HUDEP-2 (cell line): ENCODE data around the gene CLIP2.
"Not testable (repeated sequence)": the region's sequence is repeated elsewhere in the genome, so short reads cannot be mapped to it uniquely, and the experiment has no call there.

Source experiments
- DNase-seq, 76 experiments: peaks; one replicate each; lab custom pipeline; 2025; ENCODE audit not compliant: unreplicated experiment in 76 of 76; lab: John Stamatoyannopoulos, UW

Gene CLIP2

GRCh38 chr7:74325210-74325565 is 36.0 kb downstream of the CLIP2 start:
- DNase-seq = no peak

DNA sequence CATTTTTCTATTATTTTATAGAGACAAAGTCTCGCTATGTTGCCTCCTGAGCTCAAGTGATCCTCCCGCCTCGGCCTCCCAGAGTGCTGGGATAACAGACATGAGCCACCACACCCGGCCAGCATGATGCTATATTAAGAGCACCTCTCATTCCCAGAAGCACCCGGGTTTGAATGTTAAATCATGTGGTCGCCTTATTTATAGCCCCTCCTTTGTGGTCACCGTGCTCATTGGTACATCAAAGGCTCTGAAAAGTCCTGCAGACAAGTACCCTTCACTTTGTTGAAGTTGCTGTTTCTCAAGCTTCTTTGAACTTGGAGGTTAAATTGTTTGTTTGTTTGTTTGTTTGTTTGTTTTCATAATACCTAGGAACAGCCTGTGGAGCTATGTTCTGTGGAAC is 40.0 kb downstream of the CLIP2 start:
- no peak for DNase-seq

- no peak for DNase-seq
Measured at GRCh38 chr7:74332373-74333176, 43.4 kb downstream of the CLIP2 start.

GRCh38 chr7:74334030-74334429 is 44.8 kb downstream of the CLIP2 start:
- DNase-seq = no peak

DNA sequence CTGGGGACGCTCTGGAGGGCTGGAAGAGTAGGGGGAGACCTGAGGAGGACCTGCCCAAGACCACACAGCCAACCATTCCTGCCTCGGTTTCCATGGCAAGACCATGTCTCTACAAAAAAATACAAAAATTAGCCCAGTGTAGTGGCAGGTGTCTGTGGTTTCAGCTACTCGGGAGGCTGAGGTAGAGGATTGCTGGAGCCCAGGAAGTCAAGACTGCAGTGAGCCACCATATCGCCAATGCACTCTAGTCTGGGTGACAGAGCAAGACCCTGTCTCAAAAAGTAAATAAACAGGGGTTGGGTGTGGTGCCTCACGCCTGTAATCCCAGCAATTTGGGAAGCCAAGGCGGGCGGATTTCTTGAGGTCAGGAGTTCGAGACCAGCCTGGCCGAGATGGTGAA is 48.7 kb downstream of the CLIP2 start:
- DNase-seq = no peak

DNA sequence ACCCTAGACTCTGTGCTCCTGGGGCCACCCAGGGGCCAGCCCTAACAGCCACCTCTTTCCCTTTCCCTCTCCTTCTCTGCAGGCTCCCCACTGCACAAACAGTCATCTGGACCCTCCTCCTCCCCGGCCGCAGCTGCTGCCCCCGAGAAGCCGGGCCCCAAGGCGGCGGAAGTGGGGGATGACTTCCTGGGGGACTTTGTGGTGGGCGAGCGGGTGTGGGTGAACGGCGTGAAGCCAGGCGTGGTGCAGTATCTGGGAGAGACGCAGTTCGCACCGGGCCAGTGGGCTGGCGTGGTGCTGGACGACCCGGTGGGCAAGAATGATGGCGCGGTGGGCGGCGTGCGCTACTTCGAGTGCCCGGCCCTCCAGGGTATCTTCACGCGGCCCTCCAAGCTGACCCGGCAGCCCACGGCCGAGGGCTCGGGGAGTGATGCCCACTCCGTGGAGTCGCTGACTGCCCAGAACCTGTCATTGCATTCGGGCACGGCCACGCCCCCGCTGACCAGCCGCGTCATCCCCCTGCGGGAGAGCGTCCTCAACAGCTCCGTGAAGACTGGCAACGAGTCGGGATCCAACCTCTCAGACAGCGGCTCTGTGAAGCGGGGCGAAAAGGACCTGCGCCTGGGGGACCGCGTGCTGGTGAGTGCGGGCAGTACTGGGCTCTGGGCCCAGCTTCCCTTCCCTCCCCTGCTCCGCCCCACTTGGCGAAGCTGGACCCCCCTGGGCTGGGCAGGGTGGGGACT is 49.3 kb downstream of the CLIP2 start:
- DNase-seq = no peak

DNA sequence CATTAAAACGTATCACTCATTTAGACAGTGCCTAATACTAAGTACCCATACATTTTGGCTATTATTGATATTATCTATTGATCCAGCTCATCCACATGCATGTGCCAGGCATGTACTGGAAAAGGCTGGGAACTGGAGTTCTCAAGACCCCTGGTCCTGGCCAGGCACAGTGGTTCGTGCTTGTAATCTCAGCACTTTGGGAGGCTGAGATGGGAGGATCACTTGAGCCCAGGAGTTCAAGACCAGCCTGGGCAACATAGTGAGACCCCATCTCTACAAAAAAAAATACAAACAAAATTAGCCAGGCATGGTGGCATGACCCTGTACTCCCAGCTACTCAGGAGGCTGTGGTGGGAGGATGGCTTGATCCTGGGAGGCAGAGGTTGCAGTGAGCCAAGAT is 50.4 kb downstream of the CLIP2 start:
- DNase-seq = not testable (repeated sequence)

DNA sequence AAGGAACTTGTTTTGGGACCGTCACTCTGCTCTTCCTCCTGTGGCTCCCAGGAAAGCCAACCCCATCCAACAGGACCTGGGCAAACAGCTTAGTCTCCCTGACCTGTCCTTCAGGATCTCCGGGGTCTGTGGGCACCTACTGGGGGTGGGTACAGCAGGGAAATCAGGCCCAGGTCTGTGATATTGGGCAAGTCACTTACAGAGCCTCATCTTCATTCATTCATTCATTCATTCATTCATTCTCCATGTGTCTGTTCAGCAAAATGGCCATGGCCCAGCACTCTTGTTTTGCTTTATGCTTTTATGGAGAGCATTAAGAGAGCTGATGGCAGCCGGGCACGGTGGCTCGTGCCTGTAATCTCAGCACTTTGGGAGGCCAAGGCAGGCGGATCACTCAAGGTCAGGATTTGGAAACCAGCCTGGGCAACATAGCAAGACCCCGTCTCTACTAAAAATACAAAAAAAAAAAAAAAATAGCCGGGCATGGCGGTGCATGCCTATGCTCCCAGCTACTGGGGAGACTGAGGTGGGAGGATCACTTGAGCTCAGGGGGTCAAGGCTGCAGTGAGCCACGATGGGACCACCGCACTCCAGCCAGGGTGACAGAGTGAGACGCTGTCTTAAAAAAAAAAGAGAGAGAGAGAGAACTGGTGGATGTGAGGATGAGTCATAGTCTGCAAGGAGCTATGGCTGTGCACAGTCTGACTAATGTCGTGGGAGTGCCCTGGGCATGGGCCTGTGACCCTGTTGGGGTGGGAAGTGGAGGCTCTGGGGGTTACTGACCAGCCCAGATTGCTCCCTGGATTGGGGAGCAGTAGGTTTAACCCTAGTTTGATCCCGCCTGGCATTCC is 54.3 kb downstream of the CLIP2 start:
- DNase-seq = peak in 30 of 76 experiments; percentile 2 to 60 (median 24)

DNA sequence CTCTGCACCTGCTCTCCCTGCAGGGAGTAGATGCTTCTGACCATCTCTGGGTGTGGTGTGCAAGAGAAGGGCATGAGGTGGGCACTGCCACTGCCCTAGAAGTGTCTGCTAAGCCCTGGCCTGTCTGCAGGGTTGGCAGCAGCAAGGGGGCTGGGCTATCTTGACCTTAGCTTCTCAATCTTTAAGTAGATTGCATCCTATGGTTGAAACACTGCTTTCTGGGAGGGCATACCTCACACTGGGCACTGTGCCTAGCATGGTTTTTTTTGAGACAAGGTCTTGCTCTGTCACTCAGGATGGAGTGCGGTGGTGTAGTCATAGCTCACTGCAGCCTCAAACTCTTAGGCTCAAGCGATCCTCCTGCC is 54.9 kb downstream of the CLIP2 start:
- DNase-seq = peak in 6 of 76 experiments; percentile 9 to 30 (median 19)

GRCh38 chr7:74344786-74345185 is 55.6 kb downstream of the CLIP2 start:
- no peak for DNase-seq

DNA sequence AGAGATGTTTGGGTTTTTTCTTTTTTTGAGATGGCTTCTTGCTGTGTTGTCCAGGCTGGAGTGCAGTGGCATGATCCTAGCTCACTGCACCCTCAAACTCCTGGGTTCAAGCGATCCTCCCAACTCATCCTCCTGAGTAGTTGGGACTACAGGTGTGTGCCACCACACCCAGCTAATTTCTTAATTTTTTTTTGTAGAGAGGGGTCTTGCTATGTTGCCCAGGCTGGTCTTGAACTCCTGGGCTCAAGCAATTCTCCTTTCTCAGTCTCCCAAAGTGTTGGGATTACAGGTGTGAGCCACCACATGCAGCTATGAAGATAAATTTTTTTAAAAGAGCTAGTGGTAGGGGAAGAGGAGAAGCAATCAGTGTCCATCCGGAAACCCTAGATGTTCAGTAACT is 56.8 kb downstream of the CLIP2 start:
- DNase-seq = no peak

DNA sequence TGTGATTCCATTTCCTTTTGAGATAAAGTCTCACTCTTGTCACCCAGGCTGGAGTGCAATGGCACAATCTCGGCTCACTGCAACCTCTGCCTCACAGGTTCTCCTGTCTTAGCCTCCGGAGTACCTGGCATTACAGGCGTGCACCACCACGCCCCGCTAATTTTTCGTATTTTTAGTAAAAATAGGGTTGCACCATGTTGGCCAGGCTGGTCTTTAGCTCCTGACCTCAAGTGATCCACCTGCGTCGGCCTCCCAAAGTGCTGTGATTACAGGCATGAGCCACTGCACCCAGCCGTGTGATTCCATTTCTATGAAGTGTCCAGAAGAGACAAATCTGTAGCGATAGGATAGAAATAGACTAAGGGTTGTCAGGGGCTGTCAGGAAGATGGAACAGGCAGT is 60.4 kb downstream of the CLIP2 start:
- DNase-seq = no peak

- DNase-seq = no peak
Measured at GRCh38 chr7:74350751-74351150, 61.5 kb downstream of the CLIP2 start.

DNA sequence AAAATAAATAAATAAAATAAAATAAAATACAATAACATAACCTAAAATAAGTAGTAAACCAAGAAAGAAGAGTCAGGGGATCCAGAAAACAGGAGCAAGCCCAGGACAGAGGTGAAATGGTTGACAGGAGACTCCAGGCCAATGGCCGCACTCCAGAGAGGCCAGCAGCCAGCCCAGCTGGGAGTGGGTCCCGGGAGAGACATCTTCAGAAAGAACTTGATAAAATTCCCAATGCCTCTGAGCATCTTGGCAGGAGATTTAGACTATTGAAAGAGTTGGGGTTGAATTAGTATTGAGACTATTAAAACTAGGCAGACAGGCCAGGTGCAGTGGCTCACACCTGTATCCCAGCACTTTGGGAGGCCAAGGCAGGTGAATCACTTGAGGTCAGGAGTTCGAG is 62.6 kb downstream of the CLIP2 start:
- DNase-seq = no peak

DNA sequence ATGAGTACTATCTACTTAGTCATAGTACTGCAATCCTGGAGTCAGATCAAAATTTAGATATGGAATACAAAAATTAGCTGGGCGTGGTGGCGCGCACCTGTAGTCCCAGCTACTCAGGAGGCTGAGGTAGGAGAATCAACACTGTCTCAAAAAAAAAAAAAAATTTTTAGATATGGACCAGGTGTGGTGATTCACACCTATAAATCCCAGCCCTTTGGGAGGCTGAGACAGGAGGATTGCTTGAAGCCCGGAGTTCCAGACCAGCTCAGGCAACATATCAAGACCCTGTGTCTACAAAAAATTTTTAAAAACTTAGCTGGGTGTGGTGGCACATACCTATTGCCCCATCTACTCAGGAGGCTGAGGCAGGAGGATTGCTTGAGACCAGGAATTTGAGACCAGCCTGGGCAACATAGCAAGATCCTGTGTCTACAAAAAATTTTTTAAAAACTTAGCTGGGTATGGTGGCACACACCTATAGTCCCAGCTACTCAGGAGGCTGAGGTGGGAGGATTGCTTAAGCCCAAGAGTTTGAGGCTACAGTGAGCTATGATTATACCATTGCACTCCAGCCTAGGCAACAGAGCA is 63.4 kb downstream of the CLIP2 start:
- not testable (repeated sequence) for DNase-seq

GRCh38 chr7:74354009-74354408 is 64.8 kb downstream of the CLIP2 start:
- no peak for DNase-seq

DNA sequence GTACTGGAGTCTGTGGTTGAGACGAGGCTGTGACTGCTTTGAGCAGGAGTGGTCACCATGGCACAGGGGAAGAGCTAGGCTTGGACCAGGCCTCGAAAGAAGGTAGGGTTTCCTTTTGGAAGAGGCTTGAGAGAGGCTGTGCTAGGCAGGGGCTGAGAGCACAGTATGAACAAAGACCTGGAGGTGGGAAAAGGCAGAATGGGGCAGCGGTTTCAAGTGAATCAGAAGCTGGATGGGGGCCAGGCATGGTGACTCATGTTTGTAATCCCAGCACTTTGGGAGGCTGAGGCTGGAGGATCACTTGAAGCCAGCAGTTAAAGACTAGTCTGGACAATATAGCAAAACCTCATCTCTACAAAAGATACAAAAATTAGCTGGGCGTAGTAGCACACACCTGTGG is 65.9 kb downstream of the CLIP2 start:
- DNase-seq = peak in 55 of 76 experiments; percentile 1 to 64 (median 28)

GRCh38 chr7:74356589-74357315 is 67.5 kb downstream of the CLIP2 start:
- DNase-seq = no peak

- no peak for DNase-seq
Measured at GRCh38 chr7:74360008-74360407, 70.8 kb downstream of the CLIP2 start.

GRCh38 chr7:74362266-74362665 is 73.1 kb downstream of the CLIP2 start:
- DNase-seq = no peak
